HepG2 (cell line): ENCODE measurements around the gene SPIN4. TPM values are rescaled to one million over a fixed set of nuclear protein-coding genes. Genes with fewer than 3 reads are reported as not detected.

Experiments used
- ASH2L ChIP-seq: fragments of 300-600, 200-600 bp; sonication (generic); IDR thresholded peaks from 2 replicates; pipeline ENCODE4 v1.7.0; 2017; ENCODE audit warnings: low read depth, mild to moderate bottlenecking, moderate library complexity, mixed read lengths, low read length; ENCODE audit not compliant: insufficient read length
- ETV5 ChIP-seq: IDR thresholded peaks from 2 replicates; pipeline ENCODE4 v1.6.1; 2018; ENCODE audit warnings: missing biosample characterization, missing genetic modification reagents, inconsistent platforms, borderline replicate concordance
- FOXA3 ChIP-seq: IDR thresholded peaks from 2 replicates; pipeline ENCODE4 v1.6.1; 2016; ENCODE audit warnings: missing genetic modification reagents, missing compliant biosample characterization
- GPN1 ChIP-seq: sonication (generic); formaldehyde crosslinking; IDR thresholded peaks from 2 replicates; pipeline ENCODE4 v1.5.1; 2020; ENCODE audit warnings: missing genetic modification reagents, borderline replicate concordance
- GTF2F1 ChIP-seq: fragments of 150-350 bp; IDR thresholded peaks from 2 replicates; pipeline ENCODE4 v1.6.1; 2014; ENCODE audit warnings: low read length
- HNRNPLL ChIP-seq: fragments of 200-400 bp; formaldehyde crosslinking; IDR thresholded peaks from 2 replicates; pipeline ENCODE4 v1.6.1; 2017; ENCODE audit warnings: mild to moderate bottlenecking, low read depth, low read length; ENCODE audit not compliant: poor library complexity, severe bottlenecking
- KMT2A ChIP-seq: sonication (generic); formaldehyde crosslinking; IDR thresholded peaks from 2 replicates; pipeline ENCODE4 v1.4.0; 2020; ENCODE audit warnings: missing genetic modification reagents
- KMT2B ChIP-seq: IDR thresholded peaks from 2 replicates; pipeline ENCODE4 v1.6.1; 2016; ENCODE audit warnings: missing genetic modification reagents, missing compliant biosample characterization
- NFKB2 ChIP-seq: sonication (generic); formaldehyde crosslinking; IDR thresholded peaks from 2 replicates; pipeline ENCODE4 v1.4.0; 2020; ENCODE audit warnings: missing genetic modification reagents, borderline replicate concordance
- NFYC ChIP-seq: IDR thresholded peaks from 2 replicates; pipeline ENCODE4 v1.6.1; 2016; ENCODE audit warnings: missing genetic modification reagents, missing compliant biosample characterization
- PHF8 ChIP-seq: sonication (generic); formaldehyde crosslinking; IDR thresholded peaks from 2 replicates; pipeline ENCODE4 v1.5.0; 2020; ENCODE audit warnings: missing genetic modification reagents
- RARA ChIP-seq: IDR thresholded peaks from 2 replicates; pipeline ENCODE4 v1.6.1; 2016; ENCODE audit warnings: missing genetic modification reagents, missing compliant biosample characterization
- ZNF142 ChIP-seq: sonication (generic); formaldehyde crosslinking; IDR thresholded peaks from 2 replicates; pipeline ENCODE4 v1.4.0; 2020; ENCODE audit warnings: missing genetic modification reagents
- ZNF274 ChIP-seq: sonication (generic); formaldehyde crosslinking; IDR thresholded peaks from 2 replicates; pipeline ENCODE4 v1.5.1; 2020; ENCODE audit warnings: mild to moderate bottlenecking, missing genetic modification reagents
- ZNF687 ChIP-seq: sonication (generic); formaldehyde crosslinking; IDR thresholded peaks from 2 replicates; pipeline ENCODE4 v1.5.1; 2020; ENCODE audit warnings: mild to moderate bottlenecking, missing genetic modification reagents, moderate library complexity
- ZNF784 ChIP-seq: sonication (generic); formaldehyde crosslinking; IDR thresholded peaks from 2 replicates; pipeline ENCODE4 v1.5.1; 2020; ENCODE audit warnings: missing genetic modification reagents, mild to moderate bottlenecking, borderline replicate concordance
- ZSCAN21 ChIP-seq: sonication (generic); formaldehyde crosslinking; IDR thresholded peaks from 2 replicates; pipeline ENCODE4 v1.8.0; 2022; ENCODE audit warnings: mild to moderate bottlenecking, missing genetic modification reagents, moderate library complexity, borderline replicate concordance
- ZSCAN25 ChIP-seq: sonication (generic); formaldehyde crosslinking; IDR thresholded peaks from 2 replicates; pipeline ENCODE4 v1.8.0; 2022; ENCODE audit warnings: mild to moderate bottlenecking, missing genetic modification reagents
- ZSCAN30 ChIP-seq: sonication (generic); formaldehyde crosslinking; IDR thresholded peaks from 2 replicates; pipeline ENCODE4 v1.5.0; 2020; ENCODE audit warnings: mild to moderate bottlenecking, missing genetic modification reagents
- polyA plus RNA-seq, 8 experiments: library from polyadenylated mRNA; depleted of rRNA in 3 of 8; stranded (reverse) in 7 of 8; unstranded in 1 of 8; fragments of >200 nt; fragmentation: Illumina TruSeq in 4 of 8; extraction: Trizol in 4 of 8; gene quantifications; 2 replicates each; pipeline versions ENCODE4 v1.2.1 to v1.2.3, GENCODE V29; 2011 to 2016; ENCODE audit warnings: low read depth in 4 of 8, missing spikeins in 1 of 8, mixed read lengths in 1 of 8; ENCODE audit not compliant: insufficient read depth in 1 of 8
- total RNA-seq, 5 experiments: library from RNA; depleted of rRNA; stranded (reverse); fragments of >200 nt; fragmentation: Illumina TruSeq; extraction: Trizol; gene quantifications; 2 replicates each; pipeline ENCODE4 v1.2.3, GENCODE V29; 2016; ENCODE audit warnings: low read depth in 1 of 5

SPIN4 gene
- total and polyA plus RNA-seq, 2 of the 13 experiments (the other 11 are each of a cell fraction or from before 2014, with no cell fraction given): 1.9 to 2.6 TPM

DNA sequence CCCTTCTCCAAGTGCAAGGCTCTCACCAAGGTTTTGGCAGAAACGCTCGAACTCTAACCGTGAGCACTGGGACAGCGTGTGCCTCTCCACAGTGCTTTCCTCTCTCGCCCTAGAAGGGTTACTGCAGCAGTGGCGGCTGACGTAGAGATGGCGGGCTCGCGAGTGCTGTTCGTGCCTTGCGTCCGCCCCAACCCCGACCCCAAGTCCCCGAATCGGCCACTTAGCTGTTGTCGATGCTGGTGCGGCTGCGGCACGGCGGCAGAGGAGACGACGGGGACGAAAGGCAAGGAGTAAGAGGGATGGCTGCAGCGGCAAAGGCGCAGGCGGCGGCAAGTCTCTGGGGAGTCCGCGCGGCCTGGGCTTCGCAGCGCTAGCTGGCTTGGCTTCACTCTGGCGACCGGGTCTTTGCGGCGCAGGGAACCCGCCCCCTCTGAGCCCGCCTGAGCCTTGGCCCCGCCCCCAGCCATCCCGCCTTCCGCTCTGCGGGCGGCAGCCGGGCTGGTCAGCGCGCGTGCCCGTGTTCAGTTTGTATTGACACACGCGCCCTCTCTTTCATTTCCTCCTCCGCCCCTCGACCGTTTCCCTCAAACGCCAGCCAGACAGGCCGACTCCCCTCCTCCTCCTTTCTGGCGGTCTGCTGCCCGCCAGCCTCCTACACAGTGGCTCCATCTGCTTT is at the start of gene SPIN4 (continued):
- TF ChIP-seq ZNF687 (CRISPR knock-in tag) (peak; percentile 80), ETV5 (CRISPR knock-in tag) (peak; percentile 65), NFKB2 (CRISPR knock-in tag) (peak; percentile 35; the same call in 1 of the 2 replicates), KMT2B (CRISPR knock-in tag) (peak; percentile 45; the same call in 1 of the 2 replicates), ZSCAN30 (CRISPR knock-in tag) (no peak), ASH2L (peak; percentile 51), ZNF274 (CRISPR knock-in tag) (0 out of 2 replicates have a peak, but pooled peaks have one; percentile 48), GTF2F1 (no peak), GPN1 (CRISPR knock-in tag) (no peak), ZSCAN25 (CRISPR knock-in tag) (0 out of 2 replicates have a peak, but pooled peaks have one; percentile 26), ZSCAN21 (CRISPR knock-in tag) (0 out of 2 replicates have a peak, but pooled peaks have one; percentile 34), ZNF784 (CRISPR knock-in tag) (0 out of 2 replicates have a peak, but pooled peaks have one; percentile 21), ZNF142 (CRISPR knock-in tag) (no peak), FOXA3 (CRISPR knock-in tag) (peak; percentile 43; the same call in 1 of the 2 replicates), NFYC (CRISPR knock-in tag) (0 out of 2 replicates have a peak, but pooled peaks have one; percentile 16), HNRNPLL (peak; percentile 86), PHF8 (CRISPR knock-in tag) (peak; percentile 64; the same call in 1 of the 2 replicates), RARA (CRISPR knock-in tag) (0 out of 2 replicates have a peak, but pooled peaks have one; percentile 14), KMT2A (0 out of 2 replicates have a peak, but pooled peaks have one; percentile 9)
